Lower leg skin (tissue), 3 donors: Measurements from ENCODE around the gene PAX5.

ENCODE experiments used
- POLR2A ChIP-seq, 2 donors: fragments of 450-650 bp; IDR thresholded peaks; one replicate each; pipeline ENCODE4 v1.6.1; 2016 to 2017; ENCODE audit warnings: antibody characterized with exemption in 2 of 2, mild to moderate bottlenecking in 1 of 2, moderate library complexity in 1 of 2
- TF ChIP-seq, protein P1 (sequence below), 3 donors: fragments of 450-650 bp; IDR thresholded peaks; one replicate each; pipeline ENCODE4 v1.5.1; 2016; ENCODE audit warnings: antibody characterized with exemption in 3 of 3, mild to moderate bottlenecking in 3 of 3, moderate library complexity in 2 of 3

- TF ChIP-seq, protein P1, sequence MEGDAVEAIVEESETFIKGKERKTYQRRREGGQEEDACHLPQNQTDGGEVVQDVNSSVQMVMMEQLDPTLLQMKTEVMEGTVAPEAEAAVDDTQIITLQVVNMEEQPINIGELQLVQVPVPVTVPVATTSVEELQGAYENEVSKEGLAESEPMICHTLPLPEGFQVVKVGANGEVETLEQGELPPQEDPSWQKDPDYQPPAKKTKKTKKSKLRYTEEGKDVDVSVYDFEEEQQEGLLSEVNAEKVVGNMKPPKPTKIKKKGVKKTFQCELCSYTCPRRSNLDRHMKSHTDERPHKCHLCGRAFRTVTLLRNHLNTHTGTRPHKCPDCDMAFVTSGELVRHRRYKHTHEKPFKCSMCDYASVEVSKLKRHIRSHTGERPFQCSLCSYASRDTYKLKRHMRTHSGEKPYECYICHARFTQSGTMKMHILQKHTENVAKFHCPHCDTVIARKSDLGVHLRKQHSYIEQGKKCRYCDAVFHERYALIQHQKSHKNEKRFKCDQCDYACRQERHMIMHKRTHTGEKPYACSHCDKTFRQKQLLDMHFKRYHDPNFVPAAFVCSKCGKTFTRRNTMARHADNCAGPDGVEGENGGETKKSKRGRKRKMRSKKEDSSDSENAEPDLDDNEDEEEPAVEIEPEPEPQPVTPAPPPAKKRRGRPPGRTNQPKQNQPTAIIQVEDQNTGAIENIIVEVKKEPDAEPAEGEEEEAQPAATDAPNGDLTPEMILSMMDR (IDR thresholded peaks at IDR 0.05) = no peak
- no peak for TF ChIP-seq POLR2A (IDR thresholded peaks at IDR 0.05)
Observed at GRCh38 chr9:36960575-36960955, 73.5 kb downstream of the PAX5 start.
